H1 (cell line): Measurements from ENCODE around the gene CIBAR2. TPM values are rescaled to one million over a fixed set of nuclear protein-coding genes. Genes with fewer than 3 reads are reported as not detected.

Source experiments
- CTCF ChIA-PET: fragments of 300-600 bp; sonication (Branson Sonifier 250); formaldehyde crosslinking; loops from one replicate; lab custom pipeline; 2021; ENCODE audit not compliant: partially characterized antibody; lab: Charles Lee
- POLR2A ChIA-PET: fragments of 300-600 bp; sonication (Branson Sonifier 250); formaldehyde crosslinking; loops from one replicate; lab custom pipeline; 2021; ENCODE audit warnings: inconsistent platforms; ENCODE audit not compliant: partially characterized antibody; lab: Charles Lee
- DNase-seq, 2 experiments: peaks; one replicate each; pipeline versions ENCODE4 v3.0.0 to v3.0.0-alpha.2; 2010 to 2022; ENCODE audit warnings: low spot score in 2 of 2, low read depth in 1 of 2, mixed read lengths in 1 of 2
- FAIRE-seq: peaks from 2 replicates; lab custom pipeline; 2011; peaks lifted over from hg19 to GRCh38; lab: Jason Lieb, UNC
- H2AFZ ChIP-seq: 2 replicates; pipeline ENCODE4 v1.8.1; 2012; ENCODE audit warnings: low read length, inconsistent platforms
- H2AK5ac ChIP-seq: 2 replicates; pipeline ENCODE4 v1.6.1; 2013; ENCODE audit warnings: low read depth, low read length
- H2BK120ac ChIP-seq: replicated peaks from 2 replicates; pipeline ENCODE3; 2013; ENCODE audit warnings: low read depth, low read length, inconsistent platforms
- H2BK12ac ChIP-seq: 2 replicates; pipeline ENCODE4 v1.6.1; 2013; ENCODE audit warnings: low read depth, low read length
- H2BK15ac ChIP-seq: 2 replicates; pipeline ENCODE4 v1.6.1; 2013; ENCODE audit warnings: low read length
- H2BK20ac ChIP-seq: 2 replicates; pipeline ENCODE4 v1.6.1; 2013; ENCODE audit warnings: low read length
- H2BK5ac ChIP-seq: 2 replicates; pipeline ENCODE4 v1.6.1; 2013; ENCODE audit warnings: low read depth, low read length
- H3K14ac ChIP-seq: 2 replicates; pipeline ENCODE4 v1.6.1; 2013; ENCODE audit warnings: inconsistent platforms; ENCODE audit not compliant: insufficient read length
- H3K18ac ChIP-seq: 2 replicates; pipeline ENCODE4 v1.6.1; 2013; ENCODE audit warnings: low read length; ENCODE audit errors: extremely low read depth
- H3K23ac ChIP-seq: 2 replicates; pipeline ENCODE4 v1.6.1; 2013; ENCODE audit warnings: inconsistent platforms; ENCODE audit not compliant: insufficient read length
- H3K23me2 ChIP-seq: 2 replicates; pipeline ENCODE4 v1.6.1; 2013; ENCODE audit warnings: low read depth, low read length
- H3K27ac ChIP-seq: 2 replicates; pipeline ENCODE4 v1.6.1; 2011; ENCODE audit warnings: low read depth, low read length, inconsistent platforms
- H3K27me3 ChIP-seq, 4 experiments: replicated peaks in 1 of 4; 1 replicate in 1 of 4; 2 replicates in 3 of 4; pipeline versions ENCODE4 v1.6.1 to v1.8.1; 2011 to 2013; ENCODE audit warnings: low read length in 3 of 4, mild to moderate bottlenecking in 3 of 4, inconsistent platforms in 2 of 4, mixed read lengths in 2 of 4, moderate library complexity in 1 of 4; ENCODE audit not compliant: control insufficient read depth in 3 of 4, insufficient read depth in 3 of 4; ENCODE audit errors: extremely low read depth in 1 of 4
- H3K36me3 ChIP-seq, 4 experiments: 2 replicates each; pipeline versions ENCODE4 v1.6.1 to v1.8.1; 2011 to 2013; ENCODE audit warnings: mild to moderate bottlenecking in 4 of 4, low read length in 3 of 4, moderate library complexity in 2 of 4, control low read depth in 1 of 4, inconsistent platforms in 1 of 4; ENCODE audit not compliant: insufficient read depth in 4 of 4, control insufficient read depth in 2 of 4
- H3K4ac ChIP-seq: replicated peaks from 2 replicates; pipeline ENCODE3; 2013; ENCODE audit warnings: low read length, low read depth, mixed read lengths, inconsistent platforms; ENCODE audit not compliant: insufficient read length
- H3K4me1 ChIP-seq, 4 experiments: replicated peaks in 1 of 4; 1 replicate in 1 of 4; 2 replicates in 3 of 4; pipeline versions ENCODE4 v1.6.1 to v1.8.1; 2011 to 2013; ENCODE audit warnings: low read length in 3 of 4, inconsistent platforms in 2 of 4, mixed read lengths in 1 of 4; ENCODE audit not compliant: insufficient read depth in 4 of 4, control insufficient read depth in 3 of 4
- H3K4me2 ChIP-seq, 2 experiments: 2 replicates each; pipeline versions ENCODE4 v1.6.1 to v1.8.1; 2011 to 2013; ENCODE audit warnings: low read depth in 2 of 2, low read length in 2 of 2, control low read depth in 1 of 2, inconsistent platforms in 1 of 2, mild to moderate bottlenecking in 1 of 2; ENCODE audit not compliant: insufficient read depth in 1 of 2
- H3K4me3 ChIP-seq, 4 experiments: fragments of 200-600, 300-600 bp in 1 of 4; sonication (generic), shearing (Covaris generic), sonication (Bioruptor Twin) in 1 of 4; 2 replicates each; pipeline versions ENCODE4 v1.5.1 to v1.8.1; 2011 to 2016; ENCODE audit warnings: low read length in 4 of 4, low read depth in 3 of 4, control low read depth in 2 of 4, inconsistent platforms in 2 of 4, mild to moderate bottlenecking in 2 of 4, mixed read lengths in 1 of 4, moderate library complexity in 1 of 4; ENCODE audit not compliant: insufficient read depth in 2 of 4; ENCODE audit errors: extremely low read depth in 1 of 4
- H3K56ac ChIP-seq: replicated peaks from 2 replicates; pipeline ENCODE3; 2013; ENCODE audit warnings: low read depth, mild to moderate bottlenecking, mixed read lengths, low read length, inconsistent platforms; ENCODE audit not compliant: insufficient read length
- H3K79me1 ChIP-seq: 2 replicates; pipeline ENCODE4 v1.6.1; 2013; ENCODE audit warnings: low read depth, low read length, control low read depth
- H3K79me2 ChIP-seq, 2 experiments: 2 replicates each; pipeline versions ENCODE4 v1.6.1 to v1.8.1; 2012 to 2013; ENCODE audit warnings: low read length in 2 of 2, mild to moderate bottlenecking in 2 of 2, inconsistent platforms in 1 of 2; ENCODE audit not compliant: insufficient read depth in 2 of 2, control insufficient read depth in 1 of 2
- H3K9ac ChIP-seq, 4 experiments: replicated peaks in 1 of 4; 1 replicate in 1 of 4; 2 replicates in 3 of 4; pipeline versions ENCODE4 v1.6.1 to v1.8.1; 2011 to 2013; ENCODE audit warnings: low read depth in 3 of 4, low read length in 3 of 4, control low read depth in 2 of 4, mild to moderate bottlenecking in 2 of 4, moderate library complexity in 2 of 4, inconsistent platforms in 1 of 4; ENCODE audit errors: extremely low read depth in 1 of 4
- H3K9me3 ChIP-seq, 2 experiments: 2 replicates each; pipeline versions ENCODE4 v1.6.1 to v1.8.1; 2012 to 2013; ENCODE audit warnings: mild to moderate bottlenecking in 2 of 2, moderate library complexity in 2 of 2, control low read depth in 1 of 2, inconsistent platforms in 1 of 2, low read depth in 1 of 2, low read length in 1 of 2, mixed read lengths in 1 of 2; ENCODE audit not compliant: insufficient read depth in 2 of 2
- H4K20me1 ChIP-seq, 2 experiments: replicated peaks in 1 of 2; 2 replicates each; pipeline versions ENCODE3 to v1.8.1; 2011 to 2013; ENCODE audit warnings: inconsistent platforms in 2 of 2, low read length in 2 of 2, mild to moderate bottlenecking in 1 of 2; ENCODE audit not compliant: insufficient read depth in 2 of 2, control insufficient read depth in 1 of 2
- H4K5ac ChIP-seq: 2 replicates; pipeline ENCODE4 v1.6.1; 2013; ENCODE audit warnings: low read length, low read depth, mixed read lengths, inconsistent platforms; ENCODE audit not compliant: insufficient read length
- H4K8ac ChIP-seq: 2 replicates; pipeline ENCODE4 v1.8.0; 2013; ENCODE audit warnings: mild to moderate bottlenecking, moderate library complexity, low read length, inconsistent platforms; ENCODE audit not compliant: insufficient read depth; ENCODE audit errors: extremely low read depth
- H4K91ac ChIP-seq: replicated peaks from 2 replicates; pipeline ENCODE3; 2013; ENCODE audit warnings: low read length, mixed read lengths, inconsistent platforms; ENCODE audit not compliant: insufficient read length
- ASH2L ChIP-seq: fragments of 200-600, 300-600 bp; sonication (generic); IDR thresholded peaks from one replicate; pipeline ENCODE4 v1.7.1; 2017; ENCODE audit warnings: low read length
- RNF2 ChIP-seq: fragments of 200-900, 300-1000 bp; sonication (generic); IDR thresholded peaks from 2 replicates; pipeline ENCODE4 v1.7.1; 2016; ENCODE audit warnings: borderline replicate concordance, low read depth, mild to moderate bottlenecking, antibody characterized with exemption, low read length; ENCODE audit not compliant: poor library complexity, severe bottlenecking; ENCODE audit errors: missing control alignments
- SAP30 ChIP-seq: fragments of 300-600 bp; sonication (generic); IDR thresholded peaks from 2 replicates; pipeline ENCODE4 v1.7.1; 2012; ENCODE audit warnings: low read length, moderate library complexity, mild to moderate bottlenecking, inconsistent platforms; ENCODE audit not compliant: insufficient read depth, insufficient replicate concordance
- SRF ChIP-seq: IDR thresholded peaks from 2 replicates; pipeline ENCODE4 v1.6.1; 2011; ENCODE audit warnings: mild to moderate bottlenecking, low read depth, low read length, moderate library complexity
- TBP ChIP-seq: IDR thresholded peaks from 2 replicates; pipeline ENCODE4 v1.6.1; 2011; ENCODE audit warnings: low read depth, low read length, improper control_type of control experiment
- TCF12 ChIP-seq: IDR thresholded peaks from 2 replicates; pipeline ENCODE4 v1.6.1; 2011; ENCODE audit warnings: low read depth, mild to moderate bottlenecking, low read length
- WGBS, 2 experiments: shearing (Covaris generic) in 1 of 2; methylation state at CpG; one replicate each; pipeline versions ENCODE4 v1.1.6 to v1.1.7; 2013 to 2015; ENCODE audit warnings: low lambda C conversion rate in 2 of 2, mixed read lengths in 2 of 2, inconsistent platforms in 1 of 2, low coverage in 1 of 2, missing lambda C conversion rate in 1 of 2; ENCODE audit not compliant: insufficient replicate concordance in 2 of 2, insufficient coverage in 1 of 2, insufficient read length in 1 of 2; ENCODE audit errors: extremely low coverage in 1 of 2, missing lambda C conversion rate in 1 of 2; 5-methylcytosine and 5-hydroxymethylcytosine counted together
- polyA plus RNA-seq, 7 experiments: library from polyadenylated mRNA; depleted of rRNA in 3 of 7; stranded (reverse) in 5 of 7; unstranded in 2 of 7; fragments of >200 nt in 5 of 7; fragments of 200-250 nt in 2 of 7; gene quantifications; 1 replicate in 5 of 7; 2 replicates in 1 of 7; 4 replicates in 1 of 7; pipeline versions ENCODE4 v1.2.1 to v1.2.3, GENCODE V29; 2011 to 2013; ENCODE audit warnings: missing spikeins in 2 of 7, mixed read lengths in 2 of 7
- total RNA-seq: library from RNA; stranded (reverse); fragmentation: NEBNext Ultra II Directional; extraction: Animal tissue kit (Norgen Biotek cat#: 25700); gene quantifications from 2 replicates; pipeline ENCODE4 v1.2.1, GENCODE V29; 2021
- TF ChIP-seq, protein P1 (sequence below): IDR thresholded peaks from 2 replicates; pipeline ENCODE4 v1.6.1; 2011; ENCODE audit warnings: low read length, improper control_type of control experiment
- TF ChIP-seq, protein P2 (sequence below): IDR thresholded peaks from 2 replicates; pipeline ENCODE4 v1.6.1; 2012; ENCODE audit warnings: inconsistent platforms

Gene CIBAR2
- total and polyA plus RNA-seq, 2 of the 8 experiments (the other 6 are each of a cell fraction or from before 2014, with no cell fraction given): 0.18 TPM; not detected in 1

DNA sequence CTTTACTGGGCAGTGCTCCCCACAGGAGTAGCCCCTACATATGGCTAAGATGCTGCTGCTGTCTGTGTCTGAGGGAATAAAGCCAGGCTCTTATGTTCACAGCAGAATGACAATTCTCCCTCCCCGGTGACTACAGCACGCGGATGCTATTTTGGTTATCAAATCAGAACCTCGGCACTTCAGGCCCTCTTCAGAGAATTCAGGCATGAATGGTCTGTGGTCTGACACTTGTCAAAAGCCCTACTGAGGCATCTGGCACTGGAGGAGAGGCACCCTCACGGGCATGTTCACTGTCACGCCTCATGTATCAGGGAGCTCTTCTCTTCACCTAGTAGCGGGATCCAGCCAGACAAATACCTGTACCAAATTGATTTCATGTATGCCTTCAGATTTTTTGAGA is 54.3 kb downstream of the CIBAR2 start:
- no peak overlapping the region for H2BK120ac ChIP-seq
- WGBS, 2 experiments: 95% methylated on average over 7 of the region's 7 CpGs; no CpG with 5 or more reads in 1 of the 2 experiments
- H3K23me2 ChIP-seq: no peaks in the 10 kb centered on the region; the same call in 1 of the 2 replicates
- H3K27me3 ChIP-seq: no peaks in the 10 kb centered on the region
- no peak for FAIRE-seq
- H3K14ac ChIP-seq: no peak overlapping the region
- no peak overlapping the region for H3K9ac ChIP-seq
- no peaks in the 10 kb centered on the region for H3K36me3 ChIP-seq
- no peak for TF ChIP-seq RNF2
- no peak for TF ChIP-seq SRF
- no peak for TF ChIP-seq ASH2L
- no peak for TF ChIP-seq TCF12
- TF ChIP-seq, protein P1, sequence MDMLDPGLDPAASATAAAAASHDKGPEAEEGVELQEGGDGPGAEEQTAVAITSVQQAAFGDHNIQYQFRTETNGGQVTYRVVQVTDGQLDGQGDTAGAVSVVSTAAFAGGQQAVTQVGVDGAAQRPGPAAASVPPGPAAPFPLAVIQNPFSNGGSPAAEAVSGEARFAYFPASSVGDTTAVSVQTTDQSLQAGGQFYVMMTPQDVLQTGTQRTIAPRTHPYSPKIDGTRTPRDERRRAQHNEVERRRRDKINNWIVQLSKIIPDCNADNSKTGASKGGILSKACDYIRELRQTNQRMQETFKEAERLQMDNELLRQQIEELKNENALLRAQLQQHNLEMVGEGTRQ: no peak
- TF ChIP-seq, protein P2, sequence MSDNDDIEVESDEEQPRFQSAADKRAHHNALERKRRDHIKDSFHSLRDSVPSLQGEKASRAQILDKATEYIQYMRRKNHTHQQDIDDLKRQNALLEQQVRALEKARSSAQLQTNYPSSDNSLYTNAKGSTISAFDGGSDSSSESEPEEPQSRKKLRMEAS: no peak
- no peak for TF ChIP-seq TBP
- no peak for TF ChIP-seq SAP30
- DNase-seq: no peak
- H2AFZ ChIP-seq: no peak overlapping the region
- H2BK15ac ChIP-seq: no peak overlapping the region
- H3K9me3 ChIP-seq: no peaks in the 10 kb centered on the region
- CTCF ChIA-PET: interaction anchor here (0.6 to 5.8 kb wide), 21 partner anchors 9 to 782 kb away, joined by 3 to 59 read pairs (median 8); no protein-coding TSS in a partner anchor
- H3K23ac ChIP-seq: no peak overlapping the region
- no peak overlapping the region for H2BK12ac ChIP-seq
- no peak overlapping the region for H3K4ac ChIP-seq
- no peak overlapping the region for H3K18ac ChIP-seq
- no peak overlapping the region for H2AK5ac ChIP-seq
- no peaks in the 10 kb centered on the region for H4K20me1 ChIP-seq
- no peaks in the 10 kb centered on the region for H3K79me2 ChIP-seq
- no peak overlapping the region for H3K27ac ChIP-seq
- H4K8ac ChIP-seq: no peak overlapping the region
- POLR2A ChIA-PET: interaction anchor here (2.4 kb wide), 1 partner anchor 11 kb away, joined by 5 read pairs; no protein-coding TSS in a partner anchor
- H3K4me1 ChIP-seq: peaks cover 4 to 16% (median 8%) of the 10 kb centered on the region in 4 experiments
- H2BK5ac ChIP-seq: no peak overlapping the region
- H3K4me2 ChIP-seq: no peak overlapping the region
- no peak overlapping the region for H4K91ac ChIP-seq
- H3K4me3 ChIP-seq: no peak overlapping the region
- no peak overlapping the region for H2BK20ac ChIP-seq
- no peaks in the 10 kb centered on the region for H3K79me1 ChIP-seq
- H4K5ac ChIP-seq: no peak overlapping the region
- no peak overlapping the region for H3K56ac ChIP-seq
